Naive thymus-derived CD4-positive, alpha-beta T cell (primary cell): Measurements from ENCODE around the gene KCTD2. TPM values are rescaled to one million over a fixed set of nuclear protein-coding genes. Genes with fewer than 3 reads are reported as not detected.
"Not testable (repeated sequence)": the region's sequence is repeated elsewhere in the genome, so short reads cannot be mapped to it uniquely, and the experiment has no call there.

Source experiments
- ATAC-seq: fragments of 150-1000 bp; cut with Tn5 transposase; 2 replicates; pipeline ENCODE4 v1.10.0; 2021; ENCODE audit warnings: mild to moderate bottlenecking, moderate library complexity
- CTCF ChIA-PET: fragments of 350-600 bp; sonication (Branson Sonifier 250); formaldehyde crosslinking; loops from one replicate; lab custom pipeline; 2021; ENCODE audit warnings: antibody characterized with exemption; lab: Charles Lee
- POLR2A ChIA-PET: fragments of 350-600 bp; sonication (Branson Sonifier 250); formaldehyde crosslinking; loops from one replicate; lab custom pipeline; 2021; ENCODE audit warnings: antibody characterized with exemption, inconsistent platforms; lab: Charles Lee
- DNase-seq, 9 donors: peaks; one replicate each; pipeline versions ENCODE4 v3.0.0 to v3.0.0-alpha.2; 2020 to 2022; ENCODE audit warnings: mixed read lengths in 1 of 9
- H3K27ac ChIP-seq: one replicate; pipeline ENCODE4 v1.7.0; 2013; ENCODE audit warnings: mild to moderate bottlenecking, low read depth, low read length, moderate library complexity
- H3K27me3 ChIP-seq, 2 donors: one replicate each; pipeline ENCODE4 v1.7.0; 2013; ENCODE audit warnings: low read length in 2 of 2, mild to moderate bottlenecking in 2 of 2, moderate library complexity in 2 of 2; ENCODE audit not compliant: control insufficient read depth in 2 of 2, insufficient read depth in 2 of 2
- H3K36me3 ChIP-seq, 3 experiments: 1 replicate in 2 of 3; 2 replicates in 1 of 3; pipeline ENCODE4 v1.7.0; 2013; ENCODE audit warnings: low read length in 3 of 3, mild to moderate bottlenecking in 3 of 3, moderate library complexity in 1 of 3; ENCODE audit not compliant: insufficient read depth in 3 of 3, control insufficient read depth in 2 of 3
- H3K4me1 ChIP-seq, 2 donors: one replicate each; pipeline ENCODE4 v1.7.0; 2013; ENCODE audit warnings: low read length in 2 of 2, mild to moderate bottlenecking in 2 of 2, moderate library complexity in 1 of 2; ENCODE audit not compliant: control insufficient read depth in 2 of 2, insufficient read depth in 2 of 2
- H3K4me3 ChIP-seq: 2 replicates; pipeline ENCODE4 v1.7.0; 2013; ENCODE audit warnings: mild to moderate bottlenecking, low read length
- H3K9me3 ChIP-seq, 3 experiments: 1 replicate in 2 of 3; 2 replicates in 1 of 3; pipeline ENCODE4 v1.7.0; 2013; ENCODE audit warnings: low read length in 3 of 3; ENCODE audit not compliant: control insufficient read depth in 2 of 3
- H3K27ac Mint-ChIP-seq, 9 donors: one replicate each; pipeline ENCODE4 v1.8.0; 2020 to 2022; ENCODE audit warnings: mixed read lengths in 9 of 9, mild to moderate bottlenecking in 8 of 9, moderate library complexity in 5 of 9, inconsistent platforms in 2 of 9
- H3K27me3 Mint-ChIP-seq, 5 donors: one replicate each; pipeline ENCODE4 v1.8.0; 2021 to 2022; ENCODE audit warnings: mixed read lengths in 5 of 5, mild to moderate bottlenecking in 1 of 5
- H3K36me3 Mint-ChIP-seq, 5 donors: one replicate each; pipeline ENCODE4 v1.8.0; 2020 to 2022; ENCODE audit warnings: mixed read lengths in 5 of 5, mild to moderate bottlenecking in 3 of 5, inconsistent platforms in 1 of 5
- H3K4me1 Mint-ChIP-seq, 7 donors: one replicate each; pipeline ENCODE4 v1.8.0; 2020 to 2022; ENCODE audit warnings: mixed read lengths in 7 of 7, mild to moderate bottlenecking in 3 of 7, inconsistent platforms in 1 of 7
- H3K4me3 Mint-ChIP-seq, 10 donors: one replicate each; pipeline ENCODE4 v1.8.0; 2020 to 2022; ENCODE audit warnings: mild to moderate bottlenecking in 10 of 10, mixed read lengths in 10 of 10, moderate library complexity in 6 of 10, inconsistent platforms in 2 of 10
- H3K9me3 Mint-ChIP-seq, 11 donors: one replicate each; pipeline ENCODE4 v1.8.0; 2020 to 2022; ENCODE audit warnings: mixed read lengths in 11 of 11, mild to moderate bottlenecking in 4 of 11, inconsistent platforms in 1 of 11, moderate library complexity in 1 of 11
- intact Hi-C, 2 donors: fragments of 100-400 bp; cut with micrococcal nuclease; formaldehyde crosslinking; loops; one replicate each; pipeline ENCODE4 v1.15.1; 2023
- polyA plus RNA-seq, 2 donors: library from polyadenylated mRNA; unstranded; fragments of 300-500 nt; fragmentation: Illumina TruSeq; gene quantifications; one replicate each; pipeline ENCODE4 v1.2.3, GENCODE V29; 2021
- total RNA-seq, 6 experiments: library from RNA in 5 of 6; stranded (reverse) in 5 of 6; gene quantifications; 1 replicate in 5 of 6; 2 replicates in 1 of 6; pipeline ENCODE4 v1.2.3 and lab custom pipeline; 2021 to 2026

KCTD2 gene
- total and polyA plus RNA-seq, 7 experiments from 2014 or later = 4.8 to 35.7 (median 20.1) TPM

DNA sequence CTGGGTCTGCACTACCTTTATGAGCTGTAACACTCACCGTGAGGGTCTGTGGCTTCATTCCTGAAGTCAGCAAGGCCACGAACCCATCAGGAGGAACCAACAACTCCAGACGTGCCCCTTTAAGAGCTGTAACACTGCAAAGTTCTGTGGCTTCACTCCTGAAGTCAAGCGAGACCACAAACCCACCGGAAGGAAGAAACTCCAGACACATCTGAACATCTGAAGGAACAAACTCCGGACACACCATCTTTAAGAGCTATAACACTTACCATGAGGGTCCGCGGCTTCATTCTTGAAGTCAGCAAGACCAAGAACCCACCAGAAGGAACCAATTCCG is 21.7 kb upstream of the KCTD2 start:
- Mint-ChIP-seq H3K4me1 (peaks cover 5 to 40% (median 19%) of the 10 kb centered on the region in 7 donors), H3K4me3 (peak overlapping the region; percentile 51 to 83 (median 65)), H3K27ac (peak overlapping the region in 8 of 9 donors; percentile 43 to 82 (median 62)), H3K36me3 (peaks cover 3 to 34% (median 20%) of the 10 kb centered on the region in 5 donors)
- CTCF ChIA-PET = interaction anchor here (1.1 to 1.4 kb wide), 2 partner anchors 10 to 12 kb away, joined by 3 to 5 read pairs; partner anchors contain the start of gene MRPL58
- ATAC-seq = peak; percentile 20
- not testable (repeated sequence) for H3K4me3 ChIP-seq, H3K9me3 Mint-ChIP-seq, H3K27me3 ChIP-seq, DNase-seq, H3K27me3 Mint-ChIP-seq, H3K9me3 ChIP-seq, H3K27ac ChIP-seq, H3K4me1 ChIP-seq
- POLR2A ChIA-PET = interaction anchor here (0.6 to 4.4 kb wide), 7 partner anchors 10 to 71 kb away, joined by 3 to 30 read pairs (median 3); partner anchors contain the start of genes CDR2L and MRPL58
- H3K36me3 ChIP-seq = peaks cover 1 to 24% (median 11%) of the 10 kb centered on the region in 3 experiments
- intact Hi-C loops = loop anchor here in 1 of 2 donors (1.0 kb wide), 1 partner anchor 11 kb away; no protein-coding TSS in a partner anchor

DNA sequence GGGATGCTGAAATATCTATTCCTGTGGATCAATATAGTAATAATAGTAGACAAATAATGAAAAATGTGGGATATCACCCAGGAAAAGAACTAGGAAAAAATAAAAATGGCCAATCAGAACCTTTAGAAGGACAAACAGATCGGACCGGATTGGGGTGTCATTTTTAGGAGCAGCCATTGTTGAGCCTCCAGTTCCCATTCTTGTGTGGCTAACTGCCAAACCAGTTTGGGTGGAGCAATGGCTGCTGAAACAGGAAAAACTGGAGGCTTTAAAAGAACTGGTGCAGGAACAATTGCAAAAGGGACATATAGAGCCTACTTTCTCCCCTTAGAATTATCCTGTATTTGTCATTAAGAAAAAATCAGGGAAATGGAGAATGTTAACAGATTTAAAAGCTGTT is 20.4 kb upstream of the KCTD2 start:
- H3K9me3 Mint-ChIP-seq, H3K27ac Mint-ChIP-seq, H3K4me3 ChIP-seq, DNase-seq, intact Hi-C loops, H3K9me3 ChIP-seq, H3K4me1 ChIP-seq, H3K27me3 ChIP-seq, H3K27me3 Mint-ChIP-seq, H3K4me3 Mint-ChIP-seq, CTCF ChIA-PET, H3K27ac ChIP-seq, ATAC-seq: not testable (repeated sequence)
- H3K4me1 Mint-ChIP-seq = peaks cover 5 to 48% (median 19%) of the 10 kb centered on the region in 7 donors
- peaks cover 0 to 12% (median 2%) of the 10 kb centered on the region in 3 experiments for H3K36me3 ChIP-seq
- POLR2A ChIA-PET = interaction anchor here (4.3 kb wide), 1 partner anchor 9 kb away, joined by 30 read pairs; no protein-coding TSS in a partner anchor
- H3K36me3 Mint-ChIP-seq = peaks cover 0 to 27% (median 13%) of the 10 kb centered on the region in 5 donors

DNA sequence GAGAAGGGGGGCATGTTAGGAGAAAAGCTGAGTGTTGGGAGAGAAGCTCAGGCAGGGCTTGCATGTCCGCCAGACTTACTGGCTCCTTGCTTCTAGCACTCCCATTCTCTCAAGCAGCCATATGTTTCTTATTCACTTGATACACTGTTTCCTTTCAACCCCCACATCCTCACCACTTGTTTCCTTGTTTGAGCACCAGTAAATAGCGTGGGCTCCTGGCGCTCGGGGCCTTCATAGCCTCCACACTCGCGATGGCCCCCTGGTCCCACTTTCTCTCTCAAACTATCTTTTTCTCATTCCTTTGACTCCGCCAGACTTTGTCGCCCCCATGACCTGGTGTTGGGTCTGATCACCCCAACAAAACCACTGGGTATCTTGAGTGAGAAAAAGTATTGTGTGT is 16.9 kb upstream of the KCTD2 start:
- no peaks in the 10 kb centered on the region for H3K36me3 ChIP-seq
- H3K27ac ChIP-seq = no peak overlapping the region
- H3K9me3 ChIP-seq = no peaks in the 10 kb centered on the region
- POLR2A ChIA-PET = interaction anchor here (0.6 kb wide), 1 partner anchor 39 kb away, joined by 3 read pairs; no protein-coding TSS in a partner anchor
- H3K36me3 Mint-ChIP-seq = peaks cover 0 to 7% (median 3%) of the 10 kb centered on the region in 5 donors
- H3K27me3 Mint-ChIP-seq = peaks cover 0 to 18% (median 0%) of the 10 kb centered on the region in 5 donors
- peak overlapping the region in 1 of 10 donors; percentile 1 for H3K4me3 Mint-ChIP-seq
- no peak overlapping the region for H3K4me3 ChIP-seq
- peaks cover 18 to 24% of the 10 kb centered on the region in 2 donors for H3K4me1 ChIP-seq
- peaks cover 0 to 25% (median 2%) of the 10 kb centered on the region in 11 donors for H3K9me3 Mint-ChIP-seq
- H3K27me3 ChIP-seq = no peaks in the 10 kb centered on the region
- peaks cover 16 to 64% (median 43%) of the 10 kb centered on the region in 7 donors for H3K4me1 Mint-ChIP-seq
- no peak for ATAC-seq
- intact Hi-C loops = loop anchor here (10.0 kb wide), 1 partner anchor 375 kb away; the partner anchor contains the start of gene GRB2 (in 2 of the 2)
- H3K27ac Mint-ChIP-seq = peak overlapping the region in 7 of 9 donors; percentile 17 to 100 (median 64)
- no peak for DNase-seq
- CTCF ChIA-PET = no interaction called here

DNA sequence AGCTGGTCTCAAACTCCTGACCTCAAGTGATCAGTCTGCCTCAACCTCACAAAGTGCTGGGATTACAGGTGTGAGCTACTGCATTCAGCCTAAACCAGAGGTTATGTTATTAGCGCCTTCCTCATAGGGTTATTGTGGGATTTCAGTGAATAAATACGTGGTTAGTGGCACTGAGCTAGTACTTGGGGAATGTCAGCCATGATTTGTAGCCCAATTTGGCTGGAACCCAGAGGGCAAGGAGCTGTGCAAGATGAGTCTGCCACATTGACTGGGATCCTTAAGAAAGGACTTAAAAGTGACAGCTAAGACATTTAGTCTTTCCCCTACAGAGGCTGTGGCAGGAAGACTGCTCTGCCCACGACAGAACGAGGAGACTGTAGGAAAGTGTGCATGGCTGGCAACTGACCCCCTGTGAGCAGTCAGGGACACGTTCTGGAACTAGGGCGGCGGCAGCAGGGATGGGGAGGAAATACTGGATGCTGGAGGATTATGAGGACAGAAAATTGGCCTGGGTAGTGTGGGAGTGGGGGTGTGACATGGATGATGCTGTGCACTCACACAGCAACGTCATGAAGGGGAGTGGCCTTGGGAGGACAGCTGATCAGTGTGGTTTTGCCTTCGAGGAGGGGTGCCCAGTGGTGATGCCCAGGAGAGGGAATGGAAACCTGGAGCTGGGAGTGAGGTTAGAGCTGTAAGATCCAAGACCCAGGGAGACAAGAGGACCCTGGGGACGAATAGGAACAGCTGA is 14.9 kb upstream of the KCTD2 start:
- Histone ChIP-seq H3K27ac (peak overlapping the region; percentile 77), H3K9me3 (no peaks in the 10 kb centered on the region), H3K36me3 (no peaks in the 10 kb centered on the region), H3K27me3 (no peaks in the 10 kb centered on the region), H3K4me1 (peaks cover 35 to 36% of the 10 kb centered on the region in 2 donors), H3K4me3 (peak overlapping the region; percentile 44)
- peaks cover 0 to 28% (median 0%) of the 10 kb centered on the region in 11 donors for H3K9me3 Mint-ChIP-seq
- ChIA-PET POLR2A (interaction anchor here (0.6 to 2.3 kb wide), 11 partner anchors 9 to 230 kb away, joined by 3 to 17 read pairs (median 4); partner anchors contain the start of genes CDR2L and MRPL58), CTCF (interaction anchor here (0.6 to 1.1 kb wide), 3 partner anchors 19 to 171 kb away, joined by 3 to 6 read pairs (median 3); partner anchors contain the start of gene MRPL58)
- H3K27me3 Mint-ChIP-seq = peaks cover 0 to 12% (median 0%) of the 10 kb centered on the region in 5 donors
- peak; percentile 55 for ATAC-seq
- peak overlapping the region; percentile 68 to 100 (median 98) for H3K27ac Mint-ChIP-seq
- peak overlapping the region; percentile 85 to 97 (median 93) for H3K4me3 Mint-ChIP-seq
- intact Hi-C loops = loop anchor here (1.0 to 10.0 kb wide), 4 partner anchors 15 to 373 kb away; partner anchors contain the start of genes GRB2 (in 2 of the 2), ATP5PD (in 1 of the 2), HID1 (in 1 of the 2) and KCTD2 (in 1 of the 2)
- DNase-seq = peak; percentile 30 to 78 (median 63)
- H3K36me3 Mint-ChIP-seq = peaks cover 0 to 3% (median 0%) of the 10 kb centered on the region in 5 donors
- H3K4me1 Mint-ChIP-seq = peaks cover 22 to 67% (median 52%) of the 10 kb centered on the region in 7 donors

DNA sequence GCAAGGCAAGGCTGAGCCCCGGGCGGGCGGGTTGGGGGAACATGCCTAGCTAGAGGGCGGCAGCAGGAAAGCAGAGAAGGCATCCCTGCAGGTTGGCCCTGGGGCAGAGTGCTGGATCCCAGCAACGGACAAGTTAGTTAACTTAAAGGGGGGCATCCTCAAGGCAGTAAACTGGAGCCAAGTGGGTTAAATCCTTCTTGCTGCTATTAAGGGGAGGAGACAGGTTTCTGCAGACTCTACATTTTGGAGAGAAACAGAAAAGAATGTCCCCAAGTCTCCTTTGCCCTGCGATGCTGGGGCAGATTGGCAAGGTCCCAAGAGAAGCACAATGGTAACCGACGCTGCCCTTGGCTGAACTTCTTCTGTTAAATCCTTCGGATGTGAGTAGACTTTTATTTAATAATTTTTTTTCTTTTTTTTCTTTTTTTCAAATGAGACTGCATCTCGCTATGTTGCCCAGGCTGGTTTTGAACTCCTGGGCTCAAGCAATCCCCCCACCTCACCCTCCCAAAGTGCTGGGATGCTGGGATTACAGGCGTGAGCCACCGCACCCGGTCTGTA is 14.2 kb upstream of the KCTD2 start:
- ChIA-PET CTCF (interaction anchor here (0.6 to 1.1 kb wide), 3 partner anchors 20 to 170 kb away, joined by 3 to 6 read pairs (median 3); partner anchors contain the start of gene MRPL58), POLR2A (interaction anchor here (0.6 to 2.3 kb wide), 8 partner anchors 13 to 230 kb away, joined by 3 to 17 read pairs (median 4); partner anchors contain the start of genes CDR2L and MRPL58)
- intact Hi-C loops = loop anchor here (1.0 to 10.0 kb wide), 4 partner anchors 14 to 372 kb away; partner anchors contain the start of genes GRB2 (in 2 of the 2), ATP5PD (in 1 of the 2), HID1 (in 1 of the 2) and KCTD2 (in 1 of the 2)
- H3K9me3 Mint-ChIP-seq = peaks cover 0 to 28% (median 0%) of the 10 kb centered on the region in 11 donors
- ATAC-seq = peak; percentile 2
- Histone ChIP-seq H3K4me3 (peak overlapping the region; percentile 72), H3K9me3 (no peaks in the 10 kb centered on the region), H3K36me3 (no peaks in the 10 kb centered on the region), H3K4me1 (peaks cover 36 to 40% of the 10 kb centered on the region in 2 donors), H3K27me3 (no peaks in the 10 kb centered on the region), H3K27ac (peak overlapping the region; percentile 77)
- peaks cover 26 to 73% (median 58%) of the 10 kb centered on the region in 7 donors for H3K4me1 Mint-ChIP-seq
- DNase-seq = no peak
- H3K36me3 Mint-ChIP-seq = peaks cover 0 to 3% (median 0%) of the 10 kb centered on the region in 5 donors
- peak overlapping the region in 8 of 9 donors; percentile 95 to 100 (median 100) for H3K27ac Mint-ChIP-seq
- peaks cover 0 to 10% (median 0%) of the 10 kb centered on the region in 5 donors for H3K27me3 Mint-ChIP-seq
- peak overlapping the region; percentile 85 to 97 (median 94) for H3K4me3 Mint-ChIP-seq
